GM12873 (cell line): Measurements from ENCODE around the gene TOM1L2.

ENCODE experiments used
- CTCF ChIP-seq: IDR thresholded peaks from 2 replicates; pipeline ENCODE4 v1.5.1; 2012; ENCODE audit warnings: low read depth, mild to moderate bottlenecking, moderate library complexity, low read length, control low read depth; ENCODE audit not compliant: insufficient read depth; ENCODE audit errors: missing control alignments

TOM1L2 gene

GRCh38 chr17:17913695-17914332, 58.4 kb downstream of the TOM1L2 start:
- TF ChIP-seq CTCF, result no peak

GRCh38 chr17:17911001-17911613, 61.1 kb downstream of the TOM1L2 start:
- no peak for TF ChIP-seq CTCF

GRCh38 chr17:17910060-17910459, 62.1 kb downstream of the TOM1L2 start:
- no peak for TF ChIP-seq CTCF

- TF ChIP-seq CTCF, result no peak
Observed at GRCh38 chr17:17909078-17909477, 63.1 kb downstream of the TOM1L2 start.

GRCh38 chr17:17907469-17907868, 64.7 kb downstream of the TOM1L2 start:
- no peak for TF ChIP-seq CTCF

- no peak for TF ChIP-seq CTCF
Observed at GRCh38 chr17:17906418-17907215, 65.6 kb downstream of the TOM1L2 start.

- no peak for TF ChIP-seq CTCF
Observed at GRCh38 chr17:17905036-17905320, 67.2 kb downstream of the TOM1L2 start.
